NCI-H460 (cell line): ENCODE measurements around the gene SF3B2. TPM values are rescaled to one million over a fixed set of nuclear protein-coding genes. Genes with fewer than 3 reads are reported as not detected.
"Not testable (repeated sequence)": the region's sequence is repeated elsewhere in the genome, so short reads cannot be mapped to it uniquely, and the experiment has no call there.

Experiments used
- DNase-seq: peaks from one replicate; pipeline ENCODE4 v3.0.0-alpha.2; 2016; ENCODE audit warnings: low read depth; ENCODE audit errors: extremely low read depth
- total RNA-seq: library from RNA; depleted of rRNA; stranded (reverse); fragments of >200 nt; shearing (Covaris generic); gene quantifications from 2 replicates; pipeline ENCODE4 v1.2.3, GENCODE V29; 2014; rRNA removed

SF3B2 gene
- total RNA-seq, 1 experiment from 2014 or later = 101 TPM

DNA sequence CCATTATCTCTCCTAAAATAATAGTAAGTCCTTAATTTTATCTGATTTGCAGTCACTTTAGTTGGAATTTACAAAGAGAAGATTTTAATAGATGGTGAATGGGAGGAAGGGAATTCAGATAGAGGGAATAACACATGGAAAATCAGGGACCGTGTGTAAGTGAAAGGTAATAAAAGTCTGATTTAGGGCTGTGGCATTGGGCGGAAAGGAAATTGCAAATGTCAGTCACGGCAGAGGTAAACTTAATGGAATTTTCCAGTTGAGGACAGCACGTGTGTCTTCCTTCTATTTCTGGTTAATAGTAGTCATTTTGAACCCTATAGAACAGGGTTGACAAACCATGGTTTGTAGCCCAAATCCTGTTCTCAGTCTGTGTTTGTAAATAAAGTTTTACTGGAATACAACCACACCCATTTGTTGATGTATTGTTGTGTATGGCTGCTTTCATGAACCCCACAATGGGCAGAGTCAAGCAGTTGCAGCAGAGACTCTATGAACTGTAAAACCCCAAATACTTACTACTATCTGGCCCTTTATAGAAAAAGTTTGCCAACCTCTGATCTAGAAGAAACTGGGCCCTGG, 52.0 kb downstream of the SF3B2 start:
- DNase-seq = no peak

DNA sequence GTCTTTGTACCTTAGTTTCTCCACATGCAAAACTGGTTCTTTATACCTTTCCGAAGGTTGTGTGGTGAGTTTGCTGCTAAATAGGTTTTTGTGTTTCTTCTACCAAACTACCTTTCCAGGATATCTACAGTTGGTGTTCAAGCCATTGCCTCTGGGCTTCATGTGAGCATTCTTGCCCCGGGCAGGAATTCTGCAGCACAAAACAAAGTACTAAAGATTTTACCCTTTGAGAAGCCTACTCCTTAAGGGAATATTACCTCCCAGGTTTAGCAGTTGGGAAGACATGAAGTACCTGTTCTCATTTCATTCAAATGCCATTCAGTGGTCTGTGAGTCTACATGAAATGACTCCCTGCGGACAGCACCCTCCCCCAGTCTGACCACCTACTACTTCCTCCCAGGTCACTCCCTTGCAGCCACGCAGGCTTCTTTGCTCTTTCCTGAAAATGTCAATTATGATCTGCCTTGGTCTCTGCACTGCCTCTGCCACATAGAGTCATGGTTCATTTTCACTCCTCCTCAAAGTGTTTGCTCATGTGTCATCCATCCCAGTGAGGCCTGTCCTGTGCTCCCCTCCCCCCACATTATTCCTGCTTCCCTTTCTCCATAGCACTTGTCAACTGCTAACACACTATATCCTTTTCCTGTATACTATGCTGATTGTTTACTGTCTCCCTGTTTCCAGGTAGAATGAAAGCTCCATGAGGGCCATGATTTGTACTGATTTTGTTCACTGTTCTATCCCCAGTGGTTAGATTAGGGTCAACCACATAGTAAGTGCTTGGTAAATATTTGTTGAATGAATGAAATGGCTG, 54.8 kb downstream of the SF3B2 start:
- DNase-seq = no peak

DNA sequence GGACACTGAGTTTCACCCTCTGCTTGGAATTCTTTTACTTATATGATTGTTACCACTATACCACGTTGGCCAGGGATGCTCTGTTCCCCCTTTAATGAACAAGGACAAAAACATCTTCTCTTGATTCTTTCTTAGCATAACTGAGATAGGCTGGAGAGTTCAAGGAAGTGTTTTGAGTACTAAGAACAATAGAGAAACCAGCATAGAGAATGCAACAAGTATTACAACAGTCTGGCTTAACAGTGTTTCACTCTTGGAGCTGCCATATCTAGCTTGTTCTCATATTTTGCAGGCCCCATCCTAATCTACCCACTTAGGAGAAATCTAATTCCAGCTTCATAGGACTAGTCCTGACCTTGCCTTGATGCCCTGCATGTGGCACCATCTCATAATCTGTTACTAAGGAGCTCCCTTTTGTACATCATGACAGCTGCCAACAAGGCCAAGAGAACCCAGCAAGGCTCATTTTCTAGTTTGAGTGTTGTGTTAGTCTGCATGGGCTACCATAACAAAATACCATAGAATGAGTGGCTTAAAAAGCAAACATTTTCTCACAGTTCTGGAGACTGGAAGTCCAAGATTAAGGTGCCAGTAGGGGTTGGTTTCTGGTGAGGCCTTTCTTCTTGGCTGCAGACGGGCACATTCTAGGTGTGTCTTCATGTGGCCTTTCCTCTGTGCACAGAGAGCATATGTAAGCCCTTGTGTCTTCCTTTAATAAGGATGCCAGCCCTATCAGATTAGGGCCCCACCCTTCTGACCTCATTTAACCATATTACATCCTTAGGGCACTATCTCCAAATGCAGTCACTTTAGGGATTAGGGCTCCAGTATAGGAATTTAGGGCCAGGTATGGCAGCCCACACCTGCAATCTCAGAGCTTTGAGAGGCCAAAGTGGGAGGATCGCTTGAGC, 55.7 kb downstream of the SF3B2 start:
- no peak for DNase-seq

DNA sequence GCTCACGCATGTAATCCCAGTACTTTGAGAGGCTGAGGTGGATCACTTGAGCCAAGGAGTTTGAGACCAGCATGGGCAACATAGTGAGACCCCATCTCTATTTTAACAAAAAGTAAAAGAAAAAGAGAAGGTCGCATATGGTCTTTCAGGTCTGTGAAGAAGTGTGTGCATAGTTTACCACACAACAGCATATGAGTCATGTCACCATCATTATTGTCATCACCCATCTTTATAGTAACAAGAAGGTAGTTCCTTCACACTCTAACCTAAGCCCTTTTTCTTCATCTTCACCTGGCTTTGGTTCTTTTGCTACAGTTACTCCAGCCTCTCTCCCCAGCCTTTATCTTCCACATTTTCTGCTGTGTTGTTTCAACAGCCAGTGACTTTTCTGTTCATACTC, 57.1 kb downstream of the SF3B2 start:
- DNase-seq = no peak

DNA sequence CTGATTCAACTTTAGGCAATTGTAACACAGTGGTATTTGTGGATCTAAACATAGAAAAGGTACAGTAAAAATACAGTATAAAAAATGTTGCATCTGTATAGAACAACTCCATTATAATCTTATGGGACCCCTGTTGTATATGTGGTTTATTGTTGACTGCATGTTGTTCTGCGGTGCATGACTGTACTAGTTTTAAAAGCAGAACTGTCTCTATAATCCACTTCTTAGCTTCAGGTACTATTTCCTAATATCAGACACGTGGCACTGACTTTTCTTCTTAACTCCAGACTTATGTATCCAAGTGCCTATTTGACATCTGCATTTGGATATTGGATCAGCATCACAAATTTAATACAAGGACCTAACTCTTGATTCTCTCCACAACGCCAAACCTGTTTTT, 59.0 kb downstream of the SF3B2 start:
- DNase-seq = no peak

DNA sequence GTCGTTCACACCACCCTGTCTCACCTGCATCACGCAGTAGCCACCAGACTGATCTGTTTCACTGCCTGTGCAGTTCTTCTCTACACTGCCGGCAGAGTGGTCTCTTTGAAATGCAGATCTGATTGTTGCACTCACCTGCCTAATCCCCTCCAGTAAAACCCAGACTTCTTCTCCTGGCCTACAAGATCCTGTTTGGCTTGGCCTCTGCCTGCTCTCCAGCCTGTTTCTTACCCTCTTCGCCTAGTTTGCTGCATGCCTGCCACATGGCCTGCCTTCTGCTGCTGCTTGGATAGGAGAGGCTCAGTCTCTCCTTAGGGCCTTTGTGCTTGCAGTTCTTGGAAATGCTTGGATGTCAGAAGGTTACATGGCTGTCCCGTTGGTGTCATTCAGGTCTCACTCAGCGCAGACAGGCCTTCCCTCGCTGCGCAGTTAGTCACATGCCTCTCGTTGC, 59.9 kb downstream of the SF3B2 start:
- DNase-seq = no peak

DNA sequence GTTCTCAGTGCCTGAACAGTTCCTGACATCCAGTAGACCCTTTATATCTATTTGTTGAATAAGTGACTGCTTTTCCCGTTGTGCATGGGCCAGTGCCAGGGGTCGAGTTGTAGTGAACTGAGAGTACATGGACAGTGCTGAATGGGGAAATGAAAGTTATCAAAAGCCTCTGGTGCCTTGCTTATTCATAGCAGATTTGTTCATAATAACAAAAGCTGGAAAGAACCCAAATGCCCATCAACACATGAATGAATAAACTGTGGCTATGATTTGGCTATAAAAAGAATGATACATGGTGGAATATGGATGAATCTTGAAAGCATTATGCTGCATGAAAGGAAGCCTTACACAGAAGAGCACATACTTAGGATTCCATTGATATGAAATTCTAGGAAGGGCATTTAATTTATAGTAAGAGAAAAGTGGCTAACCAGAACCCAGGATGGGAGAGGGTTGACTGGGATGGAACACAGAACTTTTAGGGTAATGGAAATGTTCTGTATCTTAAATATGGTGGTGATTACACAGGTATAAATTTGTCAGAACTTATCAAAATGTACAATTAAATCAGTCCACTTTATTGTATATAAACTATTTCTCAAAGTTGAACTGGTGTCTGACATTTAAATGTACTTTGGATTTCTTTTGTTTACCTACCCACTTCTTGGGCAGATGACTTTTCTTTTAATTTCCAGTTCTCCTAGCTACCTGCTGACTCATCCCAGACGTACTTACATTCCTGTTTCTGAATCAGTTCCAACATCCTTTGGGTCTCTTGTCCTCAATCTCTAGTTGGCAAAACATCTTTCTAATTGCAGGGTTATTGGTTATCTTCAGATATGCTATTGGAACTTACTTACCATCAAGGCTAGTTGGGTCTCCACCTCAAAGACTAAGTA, 60.7 kb downstream of the SF3B2 start:
- DNase-seq = peak; percentile 46

DNA sequence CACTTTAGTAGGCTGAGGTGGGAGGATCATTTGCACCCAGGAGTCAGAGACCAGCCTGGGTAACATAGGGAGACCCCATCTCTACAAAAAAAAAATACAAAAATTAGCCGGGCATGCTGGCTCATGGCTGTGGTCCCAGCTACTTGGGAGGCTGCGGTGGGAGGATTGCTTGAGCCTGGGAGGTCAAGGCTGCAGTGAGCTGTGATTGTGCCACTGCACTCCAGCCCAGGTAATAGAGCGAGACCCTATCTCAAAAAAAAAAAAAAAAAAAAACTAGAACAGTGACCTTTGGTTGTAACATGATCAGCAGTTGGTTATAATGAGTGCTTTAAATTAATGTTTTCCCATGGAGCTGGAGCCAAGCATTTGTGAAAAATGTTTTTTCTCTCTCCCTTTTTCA, 62.8 kb downstream of the SF3B2 start:
- not testable (repeated sequence) for DNase-seq

DNA sequence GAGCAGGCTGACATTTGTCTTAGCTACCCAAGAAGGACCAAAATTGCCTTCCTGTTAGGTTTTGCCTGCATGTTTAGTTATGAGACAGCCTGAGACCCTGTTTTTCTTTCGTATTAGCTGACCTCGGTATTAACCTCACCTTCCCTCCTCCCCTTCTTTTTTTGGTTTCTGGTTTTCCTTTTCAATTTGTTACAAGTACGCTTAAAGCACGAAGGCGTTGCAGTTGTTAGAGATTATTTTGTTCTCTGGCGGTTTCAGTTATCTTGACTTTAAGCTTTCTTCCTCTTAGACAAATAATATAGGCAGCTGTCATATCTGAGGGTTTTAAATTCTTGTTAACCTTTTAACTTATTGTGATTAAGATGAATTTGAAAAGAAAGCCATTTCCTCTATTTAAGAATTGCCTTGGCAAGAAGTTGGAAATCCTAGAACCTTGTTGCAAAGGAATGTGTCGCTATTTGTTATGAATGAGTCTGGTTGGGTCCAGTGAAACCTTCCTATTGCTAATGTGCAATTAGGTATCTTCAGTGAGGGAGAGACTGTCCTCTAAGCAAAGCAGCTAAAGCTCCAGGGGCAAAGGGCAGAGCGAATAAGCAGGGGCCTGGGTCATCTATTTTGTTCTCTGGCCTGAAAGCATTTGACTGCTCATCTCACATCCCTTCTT, 63.6 kb downstream of the SF3B2 start:
- DNase-seq = no peak

DNA sequence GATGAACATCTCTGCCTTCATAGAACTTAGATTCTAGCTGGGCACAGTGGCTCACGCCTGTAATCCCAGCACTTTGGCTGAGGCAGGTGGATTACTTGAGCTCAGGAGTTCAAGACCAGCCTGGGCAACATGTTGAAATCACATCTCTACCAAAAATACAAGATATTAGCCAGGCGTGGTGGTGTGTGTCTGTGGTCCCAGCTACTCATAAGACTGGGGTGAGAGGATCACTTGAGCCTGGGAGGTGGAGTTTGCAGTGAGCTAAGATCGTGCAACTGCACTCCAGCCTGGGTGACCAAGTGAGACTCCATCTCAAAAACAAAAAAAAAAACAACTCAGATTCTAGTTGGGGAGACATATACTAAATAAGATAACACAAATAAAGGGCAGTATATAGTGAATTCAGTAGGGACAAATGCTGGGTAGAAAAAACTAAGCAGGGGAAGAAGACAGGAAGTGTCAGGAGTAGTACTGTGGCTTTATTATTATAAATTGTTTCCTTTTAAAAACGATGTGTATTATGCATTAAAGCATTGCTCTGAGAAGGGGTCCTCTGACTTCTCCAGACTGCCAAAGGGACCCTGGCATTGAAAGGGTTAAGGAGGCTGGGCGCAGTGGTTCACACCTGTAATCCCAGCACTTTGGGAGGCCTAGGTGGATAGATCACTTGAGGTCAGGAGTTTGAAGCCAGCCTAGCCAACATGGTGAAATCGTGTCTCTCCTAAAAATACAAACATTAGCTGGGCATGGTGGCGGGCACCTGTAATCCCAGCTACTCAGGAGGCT, 64.6 kb downstream of the SF3B2 start:
- no peak for DNase-seq

DNA sequence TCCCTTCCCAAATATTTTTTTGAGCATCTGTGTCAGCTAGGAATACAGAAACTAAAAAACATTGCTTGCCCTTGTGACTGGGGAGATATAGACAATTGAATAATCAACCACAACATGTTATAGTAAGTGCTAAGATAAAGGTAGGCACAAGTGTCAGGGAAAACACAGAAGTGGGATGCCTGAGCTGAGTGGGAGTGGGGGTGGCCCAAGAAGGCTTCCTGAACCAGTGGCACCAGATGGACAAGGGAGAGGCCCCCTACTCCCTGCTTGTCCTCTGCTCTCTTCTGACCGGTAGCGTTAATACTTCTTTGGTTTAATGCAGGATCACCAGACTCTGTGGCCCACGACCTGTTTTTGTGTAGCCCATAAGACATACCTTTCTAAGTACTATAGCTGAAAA, 66.7 kb downstream of the SF3B2 start:
- DNase-seq = no peak

Other genes with a start within 250 kb of the SF3B2 start
- 0.05 TPM in 1 of 2 replicates, not detected in the other for gene SNX32, start 218.4 kb upstream of the SF3B2 start, total RNA-seq
- gene CFL1, start 194.2 kb upstream of the SF3B2 start, total RNA-seq = 362 and 364 TPM in 2 replicates
- gene MUS81, start 191.9 kb upstream of the SF3B2 start, total RNA-seq = 36.8 and 39.1 TPM in 2 replicates
- gene EFEMP2, start 179.6 kb upstream of the SF3B2 start, total RNA-seq = 1.0 and 2.8 TPM in 2 replicates
- gene CTSW, start 172.5 kb upstream of the SF3B2 start, total RNA-seq = not detected in 2 replicates
- 89.6 and 109 TPM in 2 replicates for gene FIBP, start 163.9 kb upstream of the SF3B2 start, total RNA-seq
- 27.3 and 27.5 TPM in 2 replicates for gene CCDC85B, start 161.7 kb upstream of the SF3B2 start, total RNA-seq
- gene FOSL1, start 152.0 kb upstream of the SF3B2 start, total RNA-seq = 56.1 and 58.4 TPM in 2 replicates
- gene C11orf68, start 133.3 kb upstream of the SF3B2 start, total RNA-seq = 7.4 and 9.6 TPM in 2 replicates
- 57.2 and 62.4 TPM in 2 replicates for gene DRAP1, start 132.9 kb upstream of the SF3B2 start, total RNA-seq
- not detected in 2 replicates for gene TSGA10IP, start 106.9 kb upstream of the SF3B2 start, total RNA-seq
- 24.7 and 28.4 TPM in 2 replicates for gene SART1, start 90.6 kb upstream of the SF3B2 start, total RNA-seq
- 23.0 TPM in 2 replicates for gene EIF1AD, start 50.2 kb upstream of the SF3B2 start, total RNA-seq
- gene BANF1, start 49.9 kb upstream of the SF3B2 start, total RNA-seq = 53.6 and 64.3 TPM in 2 replicates
- not detected in 2 replicates for gene CST6, start 40.4 kb upstream of the SF3B2 start, total RNA-seq
- gene CATSPER1, start 25.9 kb upstream of the SF3B2 start, total RNA-seq = not detected in 2 replicates
- not detected in 2 replicates for gene GAL3ST3, start 3.2 kb upstream of the SF3B2 start, total RNA-seq
- 10.3 and 13.9 TPM in 2 replicates for gene PACS1, start 17.9 kb downstream of the SF3B2 start, total RNA-seq
- 17.1 and 17.8 TPM in 2 replicates for gene KLC2, start 205.3 kb downstream of the SF3B2 start, total RNA-seq
- gene RAB1B, start 216.3 kb downstream of the SF3B2 start, total RNA-seq = 55.6 and 65.3 TPM in 2 replicates
- 0.20 TPM in 1 of 2 replicates, not detected in the other for gene CNIH2, start 225.8 kb downstream of the SF3B2 start, total RNA-seq
- gene YIF1A, start 236.8 kb downstream of the SF3B2 start, total RNA-seq = 62.5 and 74.1 TPM in 2 replicates
- 0.32 and 0.40 TPM in 2 replicates for gene TMEM151A, start 239.5 kb downstream of the SF3B2 start, total RNA-seq